ENCODE data around the gene SCT. TPM values are rescaled to one million over a fixed set of nuclear protein-coding genes. Genes with fewer than 3 reads are reported as not detected.

Gene SCT
- polyA plus RNA-seq, 3 donors: not detected

DNA sequence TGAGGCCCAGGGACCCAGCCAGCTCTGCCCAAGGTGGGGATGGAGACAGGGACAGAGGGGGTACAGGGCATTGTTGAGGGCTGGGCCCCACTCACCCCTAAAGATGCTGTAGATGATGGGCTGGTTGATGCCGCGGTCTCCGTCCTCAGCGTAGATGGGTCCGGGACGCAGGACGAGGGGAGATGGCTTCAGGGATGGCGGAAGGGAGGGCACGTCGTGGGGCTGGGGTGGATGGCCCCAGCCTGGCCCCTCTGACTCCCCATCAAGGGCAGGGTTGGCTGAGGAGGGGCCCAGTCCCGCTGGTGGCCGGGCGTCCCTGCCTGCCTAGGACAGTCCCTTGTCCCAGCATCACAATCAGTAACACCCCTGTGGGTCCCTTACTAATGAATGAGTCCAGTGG, 6.8 kb downstream of the SCT start:
- peaks cover 0 to 5% (median 4%) of the 10 kb centered on the region in 3 donors for H3K27me3 Mint-ChIP-seq (ENCODE audit: low read depth in 3 of 3)
- intact Hi-C loops (cut with micrococcal nuclease): no loop called here
- TF ChIP-seq, protein P1, sequence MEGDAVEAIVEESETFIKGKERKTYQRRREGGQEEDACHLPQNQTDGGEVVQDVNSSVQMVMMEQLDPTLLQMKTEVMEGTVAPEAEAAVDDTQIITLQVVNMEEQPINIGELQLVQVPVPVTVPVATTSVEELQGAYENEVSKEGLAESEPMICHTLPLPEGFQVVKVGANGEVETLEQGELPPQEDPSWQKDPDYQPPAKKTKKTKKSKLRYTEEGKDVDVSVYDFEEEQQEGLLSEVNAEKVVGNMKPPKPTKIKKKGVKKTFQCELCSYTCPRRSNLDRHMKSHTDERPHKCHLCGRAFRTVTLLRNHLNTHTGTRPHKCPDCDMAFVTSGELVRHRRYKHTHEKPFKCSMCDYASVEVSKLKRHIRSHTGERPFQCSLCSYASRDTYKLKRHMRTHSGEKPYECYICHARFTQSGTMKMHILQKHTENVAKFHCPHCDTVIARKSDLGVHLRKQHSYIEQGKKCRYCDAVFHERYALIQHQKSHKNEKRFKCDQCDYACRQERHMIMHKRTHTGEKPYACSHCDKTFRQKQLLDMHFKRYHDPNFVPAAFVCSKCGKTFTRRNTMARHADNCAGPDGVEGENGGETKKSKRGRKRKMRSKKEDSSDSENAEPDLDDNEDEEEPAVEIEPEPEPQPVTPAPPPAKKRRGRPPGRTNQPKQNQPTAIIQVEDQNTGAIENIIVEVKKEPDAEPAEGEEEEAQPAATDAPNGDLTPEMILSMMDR (IDR thresholded peaks at IDR 0.05): no peak
- H3K4me1 Mint-ChIP-seq: peaks cover 29% of the 10 kb centered on the region
- Histone ChIP-seq H3K4me1 (ENCODE audit: control insufficient read depth in 1 of 2, insufficient read depth in 2 of 2, low read length in 2 of 2) (peaks cover 27 to 34% of the 10 kb centered on the region in 2 donors), H3K9me3 (replicated peaks in 1 of 2; ENCODE audit: control insufficient read depth in 1 of 2, insufficient read depth in 1 of 2, low read length in 2 of 2) (no peaks in the 10 kb centered on the region), H3K27ac (ENCODE audit: low read depth in 1 of 2, low read length in 2 of 2) (peak overlapping the region in 1 of 2 donors; percentile 15), H4K20me1 (ENCODE audit: insufficient read depth, low read length) (peaks cover under 1% of the 10 kb centered on the region), H3K36me3 (replicated peaks in 1 of 2; ENCODE audit: control insufficient read depth in 1 of 2, insufficient read depth in 2 of 2, low read length in 2 of 2) (peaks cover 0 to 2% of the 10 kb centered on the region in 2 donors), H3K4me2 (replicated peaks; ENCODE audit: extremely low read depth, low read length, poor library complexity, severe bottlenecking) (peak overlapping the region; percentile 27), H2AFZ (ENCODE audit: insufficient read depth, low read depth, low read length, poor library complexity, severe bottlenecking) (no peak overlapping the region), H3K27me3 (ENCODE audit: control insufficient read depth in 2 of 2, insufficient read depth in 2 of 2, low read length in 2 of 2) (peaks cover 0 to 3% of the 10 kb centered on the region in 2 donors), H3K9ac (ENCODE audit: insufficient read depth, low read length, poor library complexity, severe bottlenecking) (no peak overlapping the region), H3K79me2 (ENCODE audit: insufficient read depth, low read length) (peaks cover 3% of the 10 kb centered on the region), H3K4me3 (replicated peaks in 1 of 3; ENCODE audit: low read depth in 2 of 3, low read length in 3 of 3) (no peak overlapping the region)
- H3K9me3 Mint-ChIP-seq: no peaks in the 10 kb centered on the region
- H3K36me3 Mint-ChIP-seq: peaks cover 0 to 23% of the 10 kb centered on the region in 2 donors
- no peak for DNase-seq
- H3K27ac Mint-ChIP-seq: peak overlapping the region in 2 of 7 donors; percentile 14 to 42
- WGBS (ENCODE audit: insufficient coverage): 94% methylated on average over 10 of the region's 13 CpGs
- no peak overlapping the region for H3K4me3 Mint-ChIP-seq

DNA sequence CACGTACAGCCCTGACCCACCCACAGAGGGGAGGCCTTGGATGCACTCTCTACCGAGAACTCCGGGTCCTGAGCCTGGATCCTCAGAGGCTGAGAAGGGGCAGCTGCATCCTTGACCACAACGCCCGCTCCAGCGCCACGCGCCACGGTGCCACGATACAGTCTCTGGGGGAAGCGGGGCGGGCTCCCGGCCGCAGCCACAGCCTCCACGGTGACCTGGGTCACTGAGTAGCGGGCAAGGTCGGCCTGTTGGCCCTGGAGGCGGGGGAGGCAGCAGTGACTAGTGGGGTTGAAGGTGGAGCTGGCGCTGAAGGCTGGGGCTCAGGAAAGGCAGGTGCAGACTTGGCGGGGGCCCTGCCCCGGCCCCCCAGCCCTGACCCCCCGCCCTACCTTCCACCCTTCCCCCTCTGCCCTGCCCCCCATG, 7.3 kb downstream of the SCT start:
- no peak overlapping the region for H3K4me3 Mint-ChIP-seq
- Histone ChIP-seq H3K9ac (ENCODE audit: insufficient read depth, low read length, poor library complexity, severe bottlenecking) (no peak overlapping the region), H3K4me1 (ENCODE audit: control insufficient read depth in 1 of 2, insufficient read depth in 2 of 2, low read length in 2 of 2) (peaks cover 33 to 40% of the 10 kb centered on the region in 2 donors), H4K20me1 (ENCODE audit: insufficient read depth, low read length) (peaks cover 6% of the 10 kb centered on the region), H3K79me2 (ENCODE audit: insufficient read depth, low read length) (peaks cover 9% of the 10 kb centered on the region), H2AFZ (ENCODE audit: insufficient read depth, low read depth, low read length, poor library complexity, severe bottlenecking) (no peak overlapping the region), H3K27ac (ENCODE audit: low read depth in 1 of 2, low read length in 2 of 2) (no peak overlapping the region), H3K27me3 (ENCODE audit: control insufficient read depth in 2 of 2, insufficient read depth in 2 of 2, low read length in 2 of 2) (no peaks in the 10 kb centered on the region), H3K4me2 (replicated peaks; ENCODE audit: extremely low read depth, low read length, poor library complexity, severe bottlenecking) (no peak overlapping the region), H3K36me3 (replicated peaks in 1 of 2; ENCODE audit: control insufficient read depth in 1 of 2, insufficient read depth in 2 of 2, low read length in 2 of 2) (peaks cover 2 to 3% of the 10 kb centered on the region in 2 donors), H3K4me3 (replicated peaks in 1 of 3; ENCODE audit: low read depth in 2 of 3, low read length in 3 of 3) (no peak overlapping the region), H3K9me3 (replicated peaks in 1 of 2; ENCODE audit: control insufficient read depth in 1 of 2, insufficient read depth in 1 of 2, low read length in 2 of 2) (no peaks in the 10 kb centered on the region)
- H3K9me3 Mint-ChIP-seq: no peaks in the 10 kb centered on the region
- peaks cover 30% of the 10 kb centered on the region for H3K4me1 Mint-ChIP-seq
- peaks cover 0 to 24% of the 10 kb centered on the region in 2 donors for H3K36me3 Mint-ChIP-seq
- TF ChIP-seq, protein P1 (IDR thresholded peaks at IDR 0.05): no peak
- WGBS (ENCODE audit: insufficient coverage): 92% methylated on average over 6 of the region's 22 CpGs
- H3K27me3 Mint-ChIP-seq (ENCODE audit: low read depth in 3 of 3): peaks cover 0 to 4% (median 0%) of the 10 kb centered on the region in 3 donors
- DNase-seq: no peak
- H3K27ac Mint-ChIP-seq: no peak overlapping the region
- intact Hi-C loops (cut with micrococcal nuclease): no loop called here
